Anterior cingulate cortex (tissue), 58 donors: ENCODE results near the gene GCA.

Source experiments
- DNase-seq, 58 donors: peaks; one replicate each; lab custom pipeline; 2025; lab: John Stamatoyannopoulos, UW

GCA gene

GRCh38 chr2:162401871-162402270 is 57.9 kb downstream of the GCA start:
- no peak for DNase-seq

GRCh38 chr2:162403884-162404283 is 60.0 kb downstream of the GCA start:
- DNase-seq = no peak
